ENCODE data around the gene ASCL5.

The ASCL5 gene

DNA sequence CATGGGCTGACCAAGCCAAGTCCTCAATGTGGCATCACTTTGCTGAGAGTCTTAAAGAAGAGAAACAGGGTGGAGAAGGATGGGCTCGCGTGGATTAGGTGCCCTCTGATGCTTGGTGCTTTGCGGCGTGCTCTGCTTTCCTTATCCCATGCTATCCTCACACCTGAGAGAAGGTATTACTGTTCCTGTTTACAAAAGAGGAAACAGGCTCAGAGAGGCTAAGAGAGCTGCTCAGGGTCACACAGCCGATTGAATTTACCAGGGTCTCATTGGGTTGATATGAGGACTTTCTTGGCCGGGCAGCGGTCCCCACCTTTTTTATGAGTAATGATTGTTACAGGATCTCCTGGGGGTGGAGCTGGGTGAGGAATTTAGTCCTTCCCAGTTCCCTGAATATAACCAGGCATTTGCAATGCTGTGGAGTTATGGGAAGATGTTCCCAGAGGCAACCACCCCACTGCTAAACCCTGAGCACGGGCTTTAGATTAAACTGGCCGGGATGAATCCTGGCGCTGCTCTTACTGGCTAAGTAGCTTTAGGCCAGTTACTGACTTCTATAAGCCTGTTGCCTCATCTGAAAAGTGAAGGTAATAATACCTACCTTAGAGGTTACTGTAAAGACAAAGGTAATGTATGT, 4.5 kb downstream of the ASCL5 start:
- Histone ChIP-seq H3K36me3 (ENCODE audit: insufficient read depth, insufficient read length, low read length) (no peaks in the 10 kb centered on the region), H3K9ac (ENCODE audit: insufficient read length, low read depth) (no peak overlapping the region), H3K4me1 (ENCODE audit: insufficient read depth, insufficient read length) (peaks cover 11% of the 10 kb centered on the region), H3K4me3 (ENCODE audit: insufficient read length, low read depth) (no peak overlapping the region), H3K27me3 (ENCODE audit: insufficient read depth, insufficient read length) (peaks cover 9% of the 10 kb centered on the region), H3K9me3 (ENCODE audit: insufficient read depth, low read length) (no peaks in the 10 kb centered on the region)
- TF ChIP-seq YY1 (IDR thresholded peaks at IDR 0.05; ENCODE audit: insufficient read depth, insufficient read length) (no peak), ZNF274 (IDR thresholded peaks at IDR 0.05; ENCODE audit: low read depth, low read length) (no peak), SUZ12 (IDR thresholded peaks at IDR 0.05; ENCODE audit: extremely low read depth, insufficient read depth, insufficient read length) (no peak)
- no peak for DNase-seq (ENCODE audit: low read depth, low spot score)

DNA sequence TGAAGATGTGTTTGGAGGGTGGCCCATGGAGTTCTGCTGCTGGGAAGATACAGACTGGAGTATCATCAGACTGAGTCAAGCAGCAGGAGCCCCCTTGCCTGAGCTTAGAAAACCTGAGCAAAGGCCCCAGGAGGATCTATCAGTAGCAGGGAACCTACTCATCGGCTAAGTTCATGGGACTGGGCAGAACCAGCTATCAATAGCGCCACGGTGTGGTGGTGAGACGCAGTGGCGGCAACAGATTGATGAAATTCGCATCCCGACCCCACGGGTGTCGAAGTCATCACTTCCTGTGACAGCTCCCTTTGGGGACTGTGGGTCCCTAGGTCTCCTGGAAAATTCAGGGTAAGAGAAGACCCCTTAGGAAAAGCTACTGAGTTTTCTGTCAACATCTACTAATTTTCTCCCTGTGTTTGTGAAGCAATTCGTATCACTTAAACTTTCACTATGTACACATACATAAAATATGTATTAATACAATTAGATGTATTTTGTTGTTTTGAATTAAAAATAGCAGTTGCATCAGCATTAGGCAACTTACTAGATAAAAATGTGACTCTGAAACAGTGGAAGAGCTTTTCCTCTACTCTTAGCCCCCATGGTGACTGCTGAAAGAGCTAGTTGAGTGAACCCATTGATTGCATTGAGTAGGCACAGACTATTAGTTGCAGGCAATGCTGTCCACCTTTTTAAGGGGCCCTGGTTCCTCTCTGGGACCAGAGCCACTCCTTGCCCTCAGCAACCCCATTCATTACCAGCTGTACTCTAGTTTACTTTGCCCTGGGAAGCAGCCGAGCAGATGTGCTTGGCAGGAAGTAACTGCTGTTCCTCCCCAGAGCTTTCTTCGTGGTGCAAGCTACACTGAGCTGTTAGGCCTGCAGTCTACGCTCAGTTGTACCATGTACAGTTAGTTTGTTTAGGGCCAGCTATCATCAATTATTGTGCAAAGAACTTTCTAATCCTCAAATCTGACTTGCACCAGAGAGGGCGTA, 7.5 kb downstream of the ASCL5 start:
- Histone ChIP-seq H3K9ac (ENCODE audit: insufficient read length, low read depth) (no peak overlapping the region), H3K9me3 (ENCODE audit: insufficient read depth, low read length) (no peaks in the 10 kb centered on the region), H3K27me3 (ENCODE audit: insufficient read depth, insufficient read length) (peaks cover 30% of the 10 kb centered on the region), H3K4me3 (ENCODE audit: insufficient read length, low read depth) (no peak overlapping the region), H3K4me1 (ENCODE audit: insufficient read depth, insufficient read length) (peaks cover 5% of the 10 kb centered on the region), H3K36me3 (ENCODE audit: insufficient read depth, insufficient read length, low read length) (no peaks in the 10 kb centered on the region)
- DNase-seq (ENCODE audit: low read depth, low spot score), result peak; percentile 64
- no peak for TF ChIP-seq YY1 (IDR thresholded peaks at IDR 0.05; ENCODE audit: insufficient read depth, insufficient read length)
- no peak for TF ChIP-seq SUZ12 (IDR thresholded peaks at IDR 0.05; ENCODE audit: extremely low read depth, insufficient read depth, insufficient read length)
- TF ChIP-seq ZNF274 (IDR thresholded peaks at IDR 0.05; ENCODE audit: low read depth, low read length), result no peak

GRCh38 chr1:201116091-201116490, 10.9 kb downstream of the ASCL5 start:
- Histone ChIP-seq H3K27me3 (ENCODE audit: insufficient read depth, insufficient read length) (peaks cover 55% of the 10 kb centered on the region), H3K4me3 (ENCODE audit: insufficient read length, low read depth) (no peak overlapping the region), H3K36me3 (ENCODE audit: insufficient read depth, insufficient read length, low read length) (no peaks in the 10 kb centered on the region), H3K4me1 (ENCODE audit: insufficient read depth, insufficient read length) (peaks cover 20% of the 10 kb centered on the region), H3K9me3 (ENCODE audit: insufficient read depth, low read length) (no peaks in the 10 kb centered on the region), H3K9ac (ENCODE audit: insufficient read length, low read depth) (no peak overlapping the region)
- DNase-seq (ENCODE audit: low read depth, low spot score), result no peak
- TF ChIP-seq ZNF274 (IDR thresholded peaks at IDR 0.05; ENCODE audit: low read depth, low read length) (no peak), YY1 (IDR thresholded peaks at IDR 0.05; ENCODE audit: insufficient read depth, insufficient read length) (no peak), SUZ12 (IDR thresholded peaks at IDR 0.05; ENCODE audit: extremely low read depth, insufficient read depth, insufficient read length) (no peak)

GRCh38 chr1:201115390-201115937, 11.5 kb downstream of the ASCL5 start:
- TF ChIP-seq ZNF274 (IDR thresholded peaks at IDR 0.05; ENCODE audit: low read depth, low read length), result no peak
- no peak for TF ChIP-seq SUZ12 (IDR thresholded peaks at IDR 0.05; ENCODE audit: extremely low read depth, insufficient read depth, insufficient read length)
- no peak for TF ChIP-seq YY1 (IDR thresholded peaks at IDR 0.05; ENCODE audit: insufficient read depth, insufficient read length)
- no peak for DNase-seq (ENCODE audit: low read depth, low spot score)
- H3K36me3 ChIP-seq (ENCODE audit: insufficient read depth, insufficient read length, low read length), result no peaks in the 10 kb centered on the region
- peak overlapping the region; percentile 78 for H3K4me3 ChIP-seq (ENCODE audit: insufficient read length, low read depth)
- H3K4me1 ChIP-seq (ENCODE audit: insufficient read depth, insufficient read length), result peaks cover 21% of the 10 kb centered on the region
- no peak overlapping the region for H3K9ac ChIP-seq (ENCODE audit: insufficient read length, low read depth)
- H3K9me3 ChIP-seq (ENCODE audit: insufficient read depth, low read length), result no peaks in the 10 kb centered on the region
- H3K27me3 ChIP-seq (ENCODE audit: insufficient read depth, insufficient read length), result peaks cover 61% of the 10 kb centered on the region

GRCh38 chr1:201114245-201115131, 12.5 kb downstream of the ASCL5 start:
- Histone ChIP-seq H3K4me3 (ENCODE audit: insufficient read length, low read depth) (peak overlapping the region; percentile 78), H3K27me3 (ENCODE audit: insufficient read depth, insufficient read length) (peaks cover 71% of the 10 kb centered on the region), H3K9ac (ENCODE audit: insufficient read length, low read depth) (peak overlapping the region; percentile 92), H3K4me1 (ENCODE audit: insufficient read depth, insufficient read length) (peaks cover 25% of the 10 kb centered on the region), H3K9me3 (ENCODE audit: insufficient read depth, low read length) (no peaks in the 10 kb centered on the region), H3K36me3 (ENCODE audit: insufficient read depth, insufficient read length, low read length) (no peaks in the 10 kb centered on the region)
- peak; percentile 98 for DNase-seq (ENCODE audit: low read depth, low spot score)
- TF ChIP-seq ZNF274 (IDR thresholded peaks at IDR 0.05; ENCODE audit: low read depth, low read length) (no peak), YY1 (IDR thresholded peaks at IDR 0.05; ENCODE audit: insufficient read depth, insufficient read length) (peak; percentile 36), SUZ12 (IDR thresholded peaks at IDR 0.05; ENCODE audit: extremely low read depth, insufficient read depth, insufficient read length) (no peak)

GRCh38 chr1:201113451-201114244, 13.3 kb downstream of the ASCL5 start:
- H3K9ac ChIP-seq (ENCODE audit: insufficient read length, low read depth), result peak overlapping the region; percentile 68
- no peaks in the 10 kb centered on the region for H3K36me3 ChIP-seq (ENCODE audit: insufficient read depth, insufficient read length, low read length)
- no peaks in the 10 kb centered on the region for H3K9me3 ChIP-seq (ENCODE audit: insufficient read depth, low read length)
- peak overlapping the region; percentile 78 for H3K4me3 ChIP-seq (ENCODE audit: insufficient read length, low read depth)
- H3K4me1 ChIP-seq (ENCODE audit: insufficient read depth, insufficient read length), result peaks cover 25% of the 10 kb centered on the region
- no peak for DNase-seq (ENCODE audit: low read depth, low spot score)
- no peak for TF ChIP-seq SUZ12 (IDR thresholded peaks at IDR 0.05; ENCODE audit: extremely low read depth, insufficient read depth, insufficient read length)
- TF ChIP-seq ZNF274 (IDR thresholded peaks at IDR 0.05; ENCODE audit: low read depth, low read length), result no peak
- no peak for TF ChIP-seq YY1 (IDR thresholded peaks at IDR 0.05; ENCODE audit: insufficient read depth, insufficient read length)
- H3K27me3 ChIP-seq (ENCODE audit: insufficient read depth, insufficient read length), result peaks cover 72% of the 10 kb centered on the region
